Uterus (tissue), 4 donors: ENCODE measurements around the gene SEC16A. TPM values are rescaled to one million over a fixed set of nuclear protein-coding genes. Genes with fewer than 3 reads are reported as not detected.

ENCODE experiments used
- DNase-seq, 2 donors: peaks; one replicate each; pipeline ENCODE4 v3.0.0-alpha.2; 2019 to 2020
- H3K27ac ChIP-seq, 2 donors: fragments of 200-600 bp; sonication (generic); 1 replicate in 1 of 2; 2 replicates in 1 of 2; pipeline ENCODE4 v1.5.1; 2016 to 2018
- H3K27me3 ChIP-seq, 2 donors: fragments of 200-600 bp; sonication (generic); one replicate each; pipeline ENCODE4 v1.5.1; 2018 to 2019; ENCODE audit warnings: control low read depth in 1 of 2
- H3K36me3 ChIP-seq, 2 donors: fragments of 200-600 bp; sonication (generic); one replicate each; pipeline ENCODE4 v1.5.1; 2019; ENCODE audit warnings: control low read depth in 1 of 2
- H3K4me1 ChIP-seq, 2 donors: fragments of 200-600 bp; sonication (generic); one replicate each; pipeline ENCODE4 v1.5.1; 2018 to 2019; ENCODE audit warnings: control low read depth in 1 of 2
- H3K4me3 ChIP-seq, 2 donors: fragments of 200-600 bp; sonication (generic); 1 replicate in 1 of 2; 2 replicates in 1 of 2; pipeline ENCODE4 v1.5.1; 2018 to 2019; ENCODE audit warnings: mild to moderate bottlenecking in 1 of 2
- H3K9me3 ChIP-seq, 2 donors: fragments of 200-600 bp; sonication (generic); one replicate each; pipeline ENCODE4 v1.5.1; 2019; ENCODE audit warnings: control low read depth in 1 of 2
- POLR2A ChIP-seq, 2 donors: fragments of 450-650 bp; IDR thresholded peaks; one replicate each; pipeline ENCODE4 v1.6.1; 2016; ENCODE audit warnings: antibody characterized with exemption in 2 of 2, mild to moderate bottlenecking in 1 of 2, moderate library complexity in 1 of 2
- intact Hi-C: fragments of 100-400 bp; cut with DNase I; formaldehyde crosslinking; loops from one replicate; pipeline ENCODE4 v1.15.1; 2023; ENCODE audit warnings: low total_unique reads
- total RNA-seq, 4 donors: library from RNA; depleted of rRNA in 3 of 4; stranded (reverse); fragments of >200 nt in 3 of 4; gene quantifications; one replicate each; pipeline versions ENCODE4 v1.1.0 to v1.2.4, GENCODE V29; 2014 to 2023
- TF ChIP-seq, protein P1 (sequence below), 4 experiments: fragments of 200-600 bp in 2 of 4; fragments of 450-650 bp in 2 of 4; sonication (generic) in 2 of 4; IDR thresholded peaks; one replicate each; pipeline ENCODE4 v1.5.1; 2016 to 2019; ENCODE audit warnings: antibody characterized with exemption in 4 of 4, mild to moderate bottlenecking in 2 of 4, moderate library complexity in 1 of 4
- donor health status: DM: yes; HTN: yes; CAD: no.

The SEC16A gene
- total RNA-seq, 4 donors from 2014 or later: 18.8 to 73.2 (median 35.1) TPM

DNA sequence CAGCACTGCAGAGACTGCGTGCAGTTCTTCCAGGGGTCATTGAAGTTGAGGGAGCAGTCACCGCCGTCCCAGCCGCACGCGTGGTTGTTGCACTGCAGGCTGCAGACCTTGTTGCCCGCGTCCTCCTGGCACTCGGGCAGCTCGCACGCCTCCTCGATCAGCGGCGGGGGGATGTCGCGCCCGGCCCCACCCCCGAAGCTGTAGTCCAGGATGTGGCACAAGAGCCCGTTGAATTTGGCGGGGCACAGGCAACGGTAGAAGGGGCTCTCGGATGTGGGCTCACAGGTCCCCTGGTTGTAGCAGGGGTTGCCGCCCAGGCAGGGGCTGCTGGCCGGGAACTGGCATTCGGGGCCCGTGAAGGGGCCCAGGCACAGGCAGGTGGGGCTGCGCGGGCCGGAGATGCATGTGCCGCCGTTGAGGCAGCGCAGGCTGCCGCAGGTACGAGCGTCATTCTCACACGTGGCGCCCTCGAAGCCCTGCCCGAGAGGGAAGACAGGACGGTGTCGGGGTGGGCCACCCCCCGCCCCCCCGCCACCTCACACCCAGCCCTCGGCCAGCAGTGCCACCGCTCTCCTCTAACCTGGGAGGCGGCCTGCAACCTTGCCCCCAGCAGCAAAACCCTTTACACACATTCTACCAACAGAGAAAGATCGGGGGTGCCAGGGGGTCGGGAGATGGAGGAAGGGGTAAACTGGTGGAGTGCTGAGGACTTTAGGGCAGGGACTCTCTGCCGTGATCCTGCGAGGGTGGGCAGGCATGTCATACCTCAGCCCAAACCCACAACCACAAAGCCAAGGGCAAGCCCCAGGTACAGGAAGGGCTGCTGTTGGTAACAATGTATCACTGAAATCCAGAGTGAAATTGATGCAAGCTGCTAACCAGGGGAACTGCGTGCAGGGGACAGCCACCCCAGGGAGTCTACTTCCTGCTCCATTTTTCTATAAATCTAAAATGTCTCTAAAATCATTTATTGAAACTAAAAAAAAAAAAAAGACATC lies 22.9 kb upstream of the SEC16A start:
- Histone ChIP-seq H3K4me1 (no peaks in the 10 kb centered on the region), H3K27me3 (no peaks in the 10 kb centered on the region), H3K27ac (no peak overlapping the region), H3K36me3 (no peaks in the 10 kb centered on the region), H3K9me3 (no peaks in the 10 kb centered on the region), H3K4me3 (no peak overlapping the region)
- intact Hi-C loops: loop anchor here (5.0 kb wide), 1 partner anchor 117 kb away; no protein-coding TSS in a partner anchor
- TF ChIP-seq, protein P1, sequence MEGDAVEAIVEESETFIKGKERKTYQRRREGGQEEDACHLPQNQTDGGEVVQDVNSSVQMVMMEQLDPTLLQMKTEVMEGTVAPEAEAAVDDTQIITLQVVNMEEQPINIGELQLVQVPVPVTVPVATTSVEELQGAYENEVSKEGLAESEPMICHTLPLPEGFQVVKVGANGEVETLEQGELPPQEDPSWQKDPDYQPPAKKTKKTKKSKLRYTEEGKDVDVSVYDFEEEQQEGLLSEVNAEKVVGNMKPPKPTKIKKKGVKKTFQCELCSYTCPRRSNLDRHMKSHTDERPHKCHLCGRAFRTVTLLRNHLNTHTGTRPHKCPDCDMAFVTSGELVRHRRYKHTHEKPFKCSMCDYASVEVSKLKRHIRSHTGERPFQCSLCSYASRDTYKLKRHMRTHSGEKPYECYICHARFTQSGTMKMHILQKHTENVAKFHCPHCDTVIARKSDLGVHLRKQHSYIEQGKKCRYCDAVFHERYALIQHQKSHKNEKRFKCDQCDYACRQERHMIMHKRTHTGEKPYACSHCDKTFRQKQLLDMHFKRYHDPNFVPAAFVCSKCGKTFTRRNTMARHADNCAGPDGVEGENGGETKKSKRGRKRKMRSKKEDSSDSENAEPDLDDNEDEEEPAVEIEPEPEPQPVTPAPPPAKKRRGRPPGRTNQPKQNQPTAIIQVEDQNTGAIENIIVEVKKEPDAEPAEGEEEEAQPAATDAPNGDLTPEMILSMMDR (IDR thresholded peaks at IDR 0.05): no peak
- TF ChIP-seq POLR2A (IDR thresholded peaks at IDR 0.05): no peak
- no peak for DNase-seq

DNA sequence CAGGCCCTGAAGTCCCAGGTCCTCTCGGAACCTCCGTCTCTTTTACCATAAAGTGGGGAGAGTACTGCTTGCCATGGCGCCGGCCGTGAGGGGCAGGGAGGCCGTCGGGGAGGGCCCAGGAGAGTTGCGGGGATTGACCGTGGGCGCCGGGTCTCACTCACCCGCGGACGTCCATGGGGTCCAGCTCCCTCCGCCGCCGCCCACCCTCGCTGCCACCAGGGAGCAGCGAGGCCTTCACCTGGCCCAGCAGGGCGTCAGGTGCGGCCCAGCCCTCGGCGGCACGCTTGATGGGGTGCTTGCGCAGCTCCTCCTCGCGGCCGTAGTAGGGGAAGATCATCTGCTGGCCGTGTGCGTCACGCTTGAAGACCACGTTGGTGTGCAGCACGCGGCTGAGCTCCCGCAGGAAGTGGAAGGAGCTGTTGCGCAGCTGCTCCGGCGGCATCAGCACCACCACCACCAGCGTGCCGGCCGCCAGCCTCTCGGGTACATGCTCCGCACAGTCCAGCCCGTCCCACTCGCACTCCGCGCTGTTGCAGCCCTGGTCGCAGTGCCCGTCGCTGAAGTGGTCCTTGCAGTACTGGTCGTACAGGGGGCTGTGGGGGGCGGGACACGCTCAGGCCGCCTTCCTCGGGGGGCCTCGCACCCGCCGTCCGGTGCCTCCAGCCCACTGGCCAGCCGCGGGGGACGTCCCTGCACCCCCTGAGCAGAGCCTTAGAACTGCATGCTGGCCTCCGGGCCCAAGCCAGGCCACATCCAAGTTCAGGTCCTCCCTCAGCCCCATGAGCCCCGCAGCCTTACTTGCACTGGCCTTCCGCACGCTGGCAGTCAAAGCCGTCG lies 21.9 kb upstream of the SEC16A start:
- intact Hi-C loops: loop anchor here (5.0 kb wide), 1 partner anchor 118 kb away; no protein-coding TSS in a partner anchor
- TF ChIP-seq POLR2A (IDR thresholded peaks at IDR 0.05): no peak
- TF ChIP-seq, protein P1 (IDR thresholded peaks at IDR 0.05): no peak
- Histone ChIP-seq H3K4me3 (no peak overlapping the region), H3K36me3 (no peaks in the 10 kb centered on the region), H3K4me1 (no peaks in the 10 kb centered on the region), H3K27me3 (no peaks in the 10 kb centered on the region), H3K9me3 (no peaks in the 10 kb centered on the region), H3K27ac (no peak overlapping the region)
- no peak for DNase-seq

DNA sequence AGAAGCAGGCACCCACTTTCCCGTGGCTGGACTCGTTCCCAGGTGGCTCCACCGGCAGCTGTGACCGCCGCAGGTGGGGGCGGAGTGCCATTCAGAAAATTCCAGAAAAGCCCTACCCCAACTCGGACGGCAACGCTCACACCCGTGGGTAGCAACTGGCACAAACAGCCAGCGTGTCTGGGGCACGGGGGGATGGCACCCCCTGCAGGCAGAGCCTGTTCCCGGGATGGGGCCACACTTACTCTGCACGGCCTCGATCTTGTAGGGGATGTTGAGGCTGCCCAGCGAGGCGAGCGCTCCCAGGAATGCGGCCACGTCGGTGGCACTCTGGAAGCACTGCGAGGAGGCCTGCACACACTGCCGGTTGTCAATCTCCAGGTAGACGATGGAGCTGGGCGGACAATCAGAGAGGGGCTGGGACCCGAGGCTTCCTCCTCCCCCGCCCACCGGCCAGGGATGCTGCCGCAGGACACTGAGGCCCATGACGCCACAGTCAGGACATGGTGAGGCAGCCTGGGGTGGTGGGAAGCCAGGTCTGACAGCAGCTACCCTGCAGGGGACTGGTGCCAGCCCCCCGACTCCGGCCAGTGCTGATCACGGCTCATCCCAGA lies 20.2 kb upstream of the SEC16A start:
- no peak for TF ChIP-seq POLR2A (IDR thresholded peaks at IDR 0.05)
- TF ChIP-seq, protein P1 (IDR thresholded peaks at IDR 0.05): no peak
- no peak overlapping the region for H3K4me3 ChIP-seq
- no peaks in the 10 kb centered on the region for H3K36me3 ChIP-seq
- DNase-seq: no peak
- intact Hi-C loops: no loop called here
- H3K9me3 ChIP-seq: no peaks in the 10 kb centered on the region
- no peaks in the 10 kb centered on the region for H3K27me3 ChIP-seq
- no peak overlapping the region for H3K27ac ChIP-seq
- H3K4me1 ChIP-seq: no peaks in the 10 kb centered on the region

DNA sequence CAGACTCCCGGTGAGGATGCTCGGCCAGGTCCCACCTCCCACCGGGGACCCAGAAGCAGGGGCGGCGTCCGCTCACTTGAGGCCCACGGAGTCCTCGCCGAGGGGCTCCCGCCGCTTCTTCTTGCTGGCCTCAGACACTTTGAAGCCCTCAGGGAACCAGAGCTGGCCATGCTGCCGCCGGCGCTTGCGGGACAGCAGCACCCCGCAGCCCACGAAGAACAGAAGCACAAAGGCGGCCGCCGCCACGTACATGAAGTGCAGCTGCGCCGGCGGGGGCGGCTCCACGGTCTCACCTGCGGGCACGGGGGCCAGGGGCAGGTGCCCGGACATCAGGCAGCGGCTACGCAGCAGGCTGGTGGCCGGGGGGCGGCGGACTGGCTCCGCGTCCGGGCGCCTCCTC lies 19.4 kb upstream of the SEC16A start:
- DNase-seq: no peak
- no peak overlapping the region for H3K4me3 ChIP-seq
- intact Hi-C loops: no loop called here
- H3K27me3 ChIP-seq: no peaks in the 10 kb centered on the region
- H3K36me3 ChIP-seq: no peaks in the 10 kb centered on the region
- H3K27ac ChIP-seq: no peak overlapping the region
- H3K9me3 ChIP-seq: no peaks in the 10 kb centered on the region
- H3K4me1 ChIP-seq: no peaks in the 10 kb centered on the region
- no peak for TF ChIP-seq POLR2A (IDR thresholded peaks at IDR 0.05)
- TF ChIP-seq, protein P1 (IDR thresholded peaks at IDR 0.05): no peak
